SIG-M5 treated with dmso at 0.1 percent for 504 hours (cell line): ENCODE results near the gene BAIAP2.

Experiments used
- DNase-seq: peaks from one replicate; lab custom pipeline; 2025; ENCODE audit not compliant: unreplicated experiment; lab: John Stamatoyannopoulos, UW

BAIAP2 gene

GRCh38 chr17:81050645-81051625 is 16.0 kb downstream of the BAIAP2 start:
- DNase-seq = no peak

- DNase-seq = no peak
Measured at GRCh38 chr17:81052199-81052997, 17.4 kb downstream of the BAIAP2 start.

- DNase-seq = no peak
Measured at GRCh38 chr17:81053041-81053970, 18.4 kb downstream of the BAIAP2 start.

GRCh38 chr17:81054308-81054707 is 19.4 kb downstream of the BAIAP2 start:
- DNase-seq = no peak

GRCh38 chr17:81054881-81055370 is 20.0 kb downstream of the BAIAP2 start:
- DNase-seq = no peak

- no peak for DNase-seq
Measured at GRCh38 chr17:81056312-81056711, 21.4 kb downstream of the BAIAP2 start.

- DNase-seq = peak; percentile 20
Measured at GRCh38 chr17:81057079-81057730, 22.3 kb downstream of the BAIAP2 start.

- no peak for DNase-seq
Measured at GRCh38 chr17:81057777-81058176, 22.8 kb downstream of the BAIAP2 start.

GRCh38 chr17:81058263-81058871 is 23.4 kb downstream of the BAIAP2 start:
- no peak for DNase-seq

- DNase-seq = no peak
Measured at GRCh38 chr17:81059026-81059425, 24.1 kb downstream of the BAIAP2 start.

GRCh38 chr17:81060416-81060815 is 25.5 kb downstream of the BAIAP2 start:
- DNase-seq = no peak

GRCh38 chr17:81061027-81061735 is 26.2 kb downstream of the BAIAP2 start:
- DNase-seq = no peak

GRCh38 chr17:81062014-81062780 is 27.2 kb downstream of the BAIAP2 start:
- DNase-seq = no peak

- DNase-seq = no peak
Measured at GRCh38 chr17:81063106-81064093, 28.4 kb downstream of the BAIAP2 start.

- no peak for DNase-seq
Measured at GRCh38 chr17:81064678-81065475, 29.9 kb downstream of the BAIAP2 start.

GRCh38 chr17:81065500-81065899 is 30.5 kb downstream of the BAIAP2 start:
- DNase-seq = no peak
